Activated CD4-positive, alpha-beta T cell treated with anti-CD3 and anti-CD28 coated beads for 48 hours (primary cell): ENCODE results near the gene ACACA.
"Not testable (repeated sequence)": the region's sequence is repeated elsewhere in the genome, so short reads cannot be mapped to it uniquely, and the experiment has no call there.

Experiments
- DNase-seq: peaks from one replicate; pipeline ENCODE4 v3.0.0-alpha.2; 2020

Gene ACACA

DNA sequence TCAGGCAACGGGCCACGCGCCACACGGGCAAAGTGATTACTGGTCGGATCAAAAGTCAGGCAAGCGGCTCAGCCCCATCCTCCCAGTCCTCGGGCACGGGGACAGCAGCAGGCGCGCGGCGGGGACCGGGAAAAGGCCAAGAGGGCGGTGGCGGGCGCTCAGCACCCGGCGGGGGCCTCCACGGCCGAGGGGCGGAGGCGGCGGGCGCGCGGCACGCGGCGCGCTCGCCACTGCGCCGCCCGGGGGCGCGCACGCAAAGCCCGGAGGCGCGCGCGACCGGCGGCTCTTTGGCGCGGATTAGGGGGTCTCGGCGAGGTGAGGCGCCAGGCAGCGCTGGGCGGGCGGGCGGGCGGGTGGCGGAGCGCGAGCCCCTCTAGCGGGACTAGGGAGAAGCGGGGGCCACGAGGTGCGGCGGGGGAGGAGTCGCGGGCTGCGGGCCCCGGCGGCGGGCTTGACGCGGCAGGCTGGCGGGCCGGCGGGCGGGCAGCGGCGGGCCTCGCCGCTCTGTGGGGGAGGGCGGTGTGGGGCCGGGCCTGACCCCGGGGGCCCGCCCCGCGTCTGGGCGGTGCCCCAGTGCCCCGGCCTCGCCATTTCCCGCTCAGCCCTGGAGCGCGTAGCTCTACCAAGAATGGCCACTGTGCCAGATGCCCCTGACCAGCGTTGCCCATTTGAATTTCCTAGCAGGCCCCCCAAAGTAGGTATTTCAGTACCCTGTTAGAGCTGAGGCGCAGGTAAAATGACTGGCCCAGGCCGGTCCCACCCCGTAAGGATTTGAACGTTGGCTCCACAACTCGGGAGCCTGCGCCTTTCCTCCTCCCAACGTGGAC, at the start of gene ACACA, which contains the start of gene TADA2A:
Gene ACACA (minus strand): TSS at position 202 of the 827 bp plus-strand sequence. CDS start 537 bp downstream, outside the sequence.
Gene TADA2A (plus strand): TSS at position 252 of the 827 bp plus-strand sequence. CDS start 4,480 bp downstream, outside the sequence.
- peak; percentile 85 for DNase-seq

DNA sequence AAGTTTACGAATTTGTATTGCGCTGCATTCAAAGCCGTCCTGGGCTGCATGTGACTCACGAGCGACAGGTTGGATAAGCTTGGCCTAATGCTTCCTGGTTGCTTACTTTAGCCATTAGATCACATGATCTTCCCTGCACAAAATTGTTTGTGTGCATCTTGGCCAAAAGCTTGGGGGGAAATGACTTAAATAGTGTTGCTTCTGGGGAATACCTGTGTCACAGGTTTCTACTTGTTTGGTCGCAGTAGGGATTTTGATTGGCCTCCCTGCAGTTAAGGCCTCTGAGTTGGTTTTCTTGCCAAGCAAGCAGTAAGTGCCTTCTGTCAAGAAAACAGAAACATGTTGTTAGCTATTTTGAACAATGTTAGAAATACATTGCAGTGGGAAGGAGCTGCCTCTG, 43.5 kb upstream of the ACACA start:
- DNase-seq: no peak

DNA sequence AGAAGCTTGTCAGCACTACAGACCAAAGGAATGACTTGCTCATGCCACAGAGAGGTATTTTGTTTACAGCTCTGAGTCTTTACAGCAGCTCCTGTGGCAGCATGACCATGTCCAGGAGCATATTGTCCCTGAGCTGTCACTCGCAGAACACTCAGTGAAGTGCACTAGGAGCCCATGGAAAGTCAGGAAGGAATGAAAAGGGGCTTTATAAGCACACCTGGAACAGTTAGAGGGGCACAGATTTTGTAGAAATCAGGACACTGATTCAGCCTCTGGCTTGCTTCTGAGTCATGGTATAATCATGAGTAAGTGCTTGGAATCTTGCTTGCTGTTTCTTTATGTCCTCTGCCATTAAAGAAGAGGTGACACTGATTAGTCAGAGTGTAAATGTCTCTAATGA, 41.0 kb upstream of the ACACA start:
- no peak for DNase-seq

DNA sequence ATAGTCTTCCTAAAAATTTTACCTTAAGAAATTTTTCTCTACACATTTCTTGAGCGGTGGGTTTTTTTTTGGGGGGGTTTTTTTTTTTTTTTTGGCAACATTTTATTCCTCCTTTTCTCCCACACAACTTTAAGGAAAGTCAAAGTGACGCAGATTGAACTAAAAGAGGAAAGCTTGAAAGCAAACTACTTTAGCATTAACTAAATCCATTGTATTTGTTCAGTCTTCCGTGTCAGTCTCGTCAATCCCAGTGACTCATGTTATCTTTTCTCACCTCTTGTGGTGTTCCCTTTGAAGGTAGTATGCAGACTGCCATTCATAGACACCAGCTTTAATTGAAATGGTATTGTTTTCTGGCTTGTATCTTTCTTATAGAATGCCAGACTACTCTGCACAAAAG, 39.4 kb upstream of the ACACA start:
- no peak for DNase-seq

DNA sequence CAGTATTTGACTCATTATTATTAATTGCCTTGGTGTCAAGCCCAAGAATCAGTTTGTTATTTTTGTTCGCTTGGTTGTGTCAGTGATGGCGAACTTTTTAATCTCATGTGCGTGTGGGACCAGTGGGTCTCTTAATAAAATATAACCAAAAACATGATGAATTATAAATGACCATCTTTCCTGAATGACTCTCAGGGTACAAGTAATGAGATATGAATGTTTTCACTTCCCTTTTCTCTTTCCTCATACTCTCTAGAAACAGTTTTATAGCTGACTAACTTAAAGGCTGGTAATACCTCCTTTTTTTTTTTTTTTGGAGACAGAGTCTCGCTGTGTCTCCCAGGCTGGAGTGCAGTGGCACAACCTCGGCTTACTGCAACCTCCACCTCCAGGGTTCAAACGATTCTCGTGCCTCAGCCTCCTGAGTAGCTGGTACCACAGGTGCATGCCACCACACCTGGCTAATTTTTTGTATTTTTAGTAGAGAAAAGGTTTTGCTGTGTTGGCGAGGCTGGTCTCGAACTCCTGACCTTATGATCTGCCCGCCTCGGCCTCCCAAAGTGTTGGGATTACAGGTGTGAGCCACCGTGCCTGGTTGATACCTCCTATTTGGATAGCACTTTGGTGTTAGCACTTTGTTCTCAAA, 34.9 kb upstream of the ACACA start:
- DNase-seq: not testable (repeated sequence)

DNA sequence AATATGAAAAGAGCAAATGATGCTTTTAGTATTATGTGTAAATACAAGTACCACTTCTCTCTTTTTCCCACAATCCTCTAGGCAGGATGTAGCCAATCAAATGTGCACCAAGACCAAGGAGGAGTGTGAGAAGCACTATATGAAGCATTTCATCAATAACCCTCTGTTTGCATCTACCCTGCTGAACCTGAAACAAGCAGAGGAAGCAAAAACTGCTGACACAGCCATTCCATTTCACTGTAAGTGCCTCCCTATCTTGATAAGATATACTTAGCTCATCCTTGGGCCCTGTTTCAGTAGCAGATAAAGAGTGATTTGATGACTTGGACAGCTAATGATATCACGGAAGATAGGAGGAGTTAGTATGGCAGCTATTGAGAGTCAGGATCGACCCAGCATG, 33.8 kb upstream of the ACACA start:
- DNase-seq: no peak

DNA sequence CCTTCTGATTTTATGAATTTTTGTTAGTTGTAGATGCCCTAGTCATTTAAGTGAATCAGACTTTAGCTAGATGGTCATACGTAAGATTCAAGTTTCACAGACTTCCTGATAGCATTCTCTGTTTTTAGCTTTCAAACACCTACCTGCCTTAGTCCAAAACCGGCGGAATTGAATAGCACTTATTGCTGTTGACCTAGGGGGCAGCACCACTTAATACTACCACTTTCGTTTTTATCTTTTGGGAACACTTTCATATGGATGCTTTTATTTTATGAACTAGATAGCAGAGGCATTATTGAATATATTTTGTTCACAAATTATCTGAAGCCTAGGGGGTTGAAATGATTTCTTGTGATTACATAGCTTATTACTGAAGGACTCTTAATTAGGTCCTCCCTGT, 31.5 kb upstream of the ACACA start:
- no peak for DNase-seq

DNA sequence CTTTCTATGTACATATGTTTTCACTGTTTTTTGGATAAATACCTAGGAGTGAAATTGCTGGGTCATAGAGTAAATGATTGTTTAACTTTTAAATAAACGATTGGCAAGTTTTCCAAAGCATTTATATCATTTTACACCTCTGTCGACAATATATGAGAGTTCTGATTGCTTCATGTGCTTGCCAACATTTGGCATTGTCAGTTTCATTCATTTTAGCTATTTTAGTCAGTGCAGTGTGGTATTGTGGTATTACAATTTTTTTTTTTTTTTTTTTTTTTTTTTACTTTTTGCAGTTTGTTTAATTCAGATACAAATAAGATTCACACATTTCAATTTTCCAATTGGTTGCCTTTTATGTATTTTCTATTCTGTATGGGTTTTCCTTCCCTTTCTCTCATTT, 26.0 kb upstream of the ACACA start:
- no peak for DNase-seq

DNA sequence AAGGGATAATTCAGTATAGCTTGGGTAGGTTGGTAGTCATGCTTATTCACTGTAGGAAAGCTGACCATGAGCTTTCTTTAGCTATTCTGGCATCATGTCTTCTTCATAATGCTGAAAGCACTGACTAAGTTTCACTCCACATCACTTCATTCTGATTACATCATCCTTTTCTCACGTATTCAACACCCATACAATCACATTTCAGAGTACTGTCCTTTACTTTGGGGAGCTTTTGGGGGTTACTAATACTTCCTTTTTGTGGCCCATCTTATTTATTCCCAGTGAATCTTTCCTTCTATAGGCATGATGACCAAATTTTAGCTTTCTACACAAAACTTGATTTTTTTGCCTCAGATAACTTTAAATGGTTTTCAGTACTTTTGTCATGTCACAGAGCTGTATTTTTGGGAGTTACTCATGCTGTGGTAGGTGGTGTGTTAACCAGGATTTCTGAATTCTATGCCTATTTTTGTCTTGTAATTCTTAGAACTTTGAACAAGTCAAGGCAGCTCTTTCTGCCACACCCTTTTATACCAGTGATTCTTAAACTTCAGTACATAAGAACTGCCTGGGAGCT, 23.5 kb upstream of the ACACA start:
- no peak for DNase-seq

DNA sequence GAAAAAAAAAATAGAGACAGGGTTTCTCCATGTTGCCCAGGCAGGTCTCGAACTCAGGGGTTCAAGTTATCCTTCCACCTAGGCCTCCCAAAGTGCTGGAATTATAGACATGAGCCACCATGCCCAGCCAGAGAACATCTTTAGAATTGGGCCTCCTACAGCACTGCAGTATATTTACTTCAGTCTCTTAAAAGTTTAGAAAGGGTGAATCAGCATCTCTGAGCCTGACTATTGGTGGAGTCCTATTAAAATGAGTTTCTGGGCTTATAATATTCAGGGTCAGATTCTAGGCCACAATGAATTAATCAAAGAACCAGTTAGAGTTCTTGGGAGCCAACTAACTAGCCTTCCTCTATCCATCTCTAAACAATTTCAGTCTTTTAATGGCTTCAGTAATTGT, 22.8 kb upstream of the ACACA start:
- no peak for DNase-seq

DNA sequence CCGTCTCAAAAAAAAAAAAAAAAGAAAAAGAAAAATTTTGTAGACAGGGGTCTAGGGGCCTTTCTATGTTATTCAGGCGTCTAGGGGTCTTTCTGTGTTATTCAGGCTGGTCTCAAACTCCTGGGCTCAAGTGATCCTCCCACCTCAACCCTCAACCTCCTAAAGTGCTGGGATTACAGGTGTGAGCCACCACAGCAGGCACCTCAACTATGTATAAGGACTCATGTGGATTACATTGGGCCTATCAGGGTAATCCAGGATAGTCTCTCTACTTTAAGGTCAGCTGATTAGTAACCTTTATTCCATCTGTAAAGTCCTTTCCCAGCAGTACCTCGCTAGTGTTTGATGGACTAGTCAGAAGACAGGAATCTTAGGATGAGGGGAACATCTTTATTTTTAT, 22.4 kb upstream of the ACACA start:
- DNase-seq: no peak

DNA sequence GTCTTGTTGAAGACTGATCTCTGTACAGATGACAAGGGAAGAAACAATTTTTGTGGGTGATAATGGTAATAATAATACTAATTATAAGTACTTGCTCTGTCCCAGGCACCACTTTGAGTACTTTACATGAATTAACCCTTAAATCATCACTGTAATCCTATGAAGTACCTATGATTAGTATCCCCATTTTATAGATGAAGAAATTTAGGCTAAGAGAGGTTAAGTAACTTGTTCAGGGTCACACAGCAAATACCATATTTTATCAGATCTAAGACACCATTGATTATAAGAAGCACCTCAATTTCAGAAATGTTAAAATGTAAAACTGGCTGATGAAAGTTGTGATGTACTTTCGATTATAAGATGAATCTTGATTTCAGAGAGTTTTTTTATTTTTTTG, 18.6 kb upstream of the ACACA start:
- DNase-seq: no peak

DNA sequence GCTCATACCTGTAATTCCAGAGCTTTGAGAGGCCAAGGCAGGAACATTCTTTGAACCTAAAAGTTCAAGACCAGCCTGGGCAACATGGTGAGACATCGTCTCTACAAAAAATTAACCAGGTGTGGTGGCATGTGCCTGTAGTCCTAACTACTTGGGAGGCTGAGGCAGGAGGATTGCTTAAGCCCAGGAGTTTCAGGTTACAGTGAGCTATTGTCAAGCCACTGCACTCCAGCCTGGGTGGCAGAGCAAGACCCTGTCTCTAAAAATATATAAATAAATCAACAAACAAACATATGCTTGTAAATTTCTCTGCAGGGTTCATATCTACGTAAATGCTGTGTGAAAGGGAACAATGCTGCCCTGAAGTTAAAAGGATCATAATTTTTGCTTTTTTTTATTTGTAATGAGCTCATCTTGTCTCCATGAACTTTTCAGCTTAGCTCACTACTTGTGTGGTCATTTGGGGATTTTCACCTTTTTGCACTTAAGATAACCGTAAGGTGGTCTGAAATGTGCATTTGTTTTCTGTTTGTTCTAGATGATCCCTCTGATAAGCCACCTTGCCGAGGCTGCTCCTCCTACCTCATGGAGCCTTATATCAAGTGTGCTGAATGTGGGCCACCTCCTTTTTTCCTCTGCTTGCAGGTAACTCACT, 16.5 kb upstream of the ACACA start:
- no peak for DNase-seq

DNA sequence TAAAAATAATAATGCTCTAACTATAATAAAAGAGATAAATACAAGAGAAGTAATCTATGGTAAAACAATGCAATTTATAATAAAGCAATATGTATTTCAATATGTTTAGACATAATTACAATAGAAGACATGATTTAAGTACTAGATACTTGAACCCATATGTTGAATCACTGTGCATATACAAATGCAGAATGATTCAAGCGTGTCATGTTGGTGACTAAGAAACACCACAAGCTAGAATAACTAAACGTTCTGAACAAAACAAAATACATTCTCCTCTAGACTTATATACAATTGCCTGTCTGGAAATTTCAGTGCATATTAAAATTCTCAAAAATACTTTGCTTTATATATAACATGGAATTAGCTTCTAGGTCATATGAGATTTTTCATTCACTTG, 11.2 kb upstream of the ACACA start:
- no peak for DNase-seq

DNA sequence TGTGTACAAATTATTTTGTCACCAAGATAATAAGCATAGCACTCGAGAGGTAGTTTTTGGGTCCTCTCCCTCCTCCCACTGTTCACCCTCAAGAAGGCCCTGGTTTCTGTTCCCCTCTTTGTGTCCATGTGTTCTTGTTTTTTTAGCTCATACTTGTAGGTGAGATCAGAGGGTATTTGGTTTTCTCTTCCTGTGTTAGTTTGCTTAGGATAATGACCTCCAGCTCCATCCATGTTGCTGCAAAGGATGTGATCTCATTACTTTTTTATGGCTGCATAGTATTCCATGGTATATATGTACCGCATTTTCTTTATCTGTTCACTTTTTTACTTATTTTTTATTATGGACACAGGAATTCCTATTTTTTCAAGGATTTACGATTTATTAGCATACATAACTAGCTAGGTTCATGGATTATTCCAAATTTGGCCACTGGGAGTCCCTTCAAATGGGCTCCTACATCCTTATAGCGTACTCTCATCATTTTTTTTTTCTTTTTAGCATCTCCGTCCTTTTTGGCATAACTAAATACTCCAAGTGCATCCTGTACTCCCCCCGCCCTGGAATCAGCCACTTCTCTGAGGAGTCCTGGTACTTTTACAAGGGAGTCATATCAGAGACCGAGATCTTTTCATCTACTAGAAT, 7.4 kb upstream of the ACACA start:
- no peak for DNase-seq

DNA sequence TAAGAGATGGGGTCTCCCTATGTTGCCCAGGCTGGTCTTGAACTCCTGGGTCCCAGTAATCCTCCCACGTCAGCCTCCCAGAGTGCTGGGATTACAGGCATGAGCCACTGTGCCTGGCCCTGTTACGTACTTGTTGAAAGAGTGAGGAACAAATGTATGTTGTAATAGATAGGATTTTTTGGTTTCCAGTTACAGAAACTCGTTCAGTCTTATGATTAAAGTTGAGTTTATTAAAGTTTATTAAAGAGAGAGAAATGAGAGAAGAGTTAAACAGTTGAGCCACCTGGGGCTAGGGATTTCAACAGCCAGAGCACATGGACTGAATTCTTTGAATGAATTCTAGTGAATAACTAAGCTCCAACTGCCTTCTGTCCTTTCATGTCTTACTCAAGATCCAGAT, 3.7 kb upstream of the ACACA start:
- no peak for DNase-seq

DNA sequence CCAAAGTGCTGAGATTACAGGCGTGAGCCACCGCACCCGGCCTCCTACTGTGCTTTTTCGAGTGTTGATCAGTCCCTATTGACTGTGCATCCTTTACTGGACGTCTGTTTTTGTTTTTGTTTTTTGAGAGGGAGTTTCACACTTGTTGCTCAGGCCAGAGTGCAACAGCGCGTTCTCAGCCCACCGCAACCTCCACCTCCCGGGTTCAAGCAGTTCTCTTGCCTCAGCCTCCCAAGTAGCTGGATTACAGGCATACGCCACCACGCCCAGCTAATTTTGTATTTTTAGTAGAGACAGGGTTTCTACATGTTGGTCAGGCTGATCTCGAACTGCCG, 1.5 kb upstream of the ACACA start:
- DNase-seq: not testable (repeated sequence)

DNA sequence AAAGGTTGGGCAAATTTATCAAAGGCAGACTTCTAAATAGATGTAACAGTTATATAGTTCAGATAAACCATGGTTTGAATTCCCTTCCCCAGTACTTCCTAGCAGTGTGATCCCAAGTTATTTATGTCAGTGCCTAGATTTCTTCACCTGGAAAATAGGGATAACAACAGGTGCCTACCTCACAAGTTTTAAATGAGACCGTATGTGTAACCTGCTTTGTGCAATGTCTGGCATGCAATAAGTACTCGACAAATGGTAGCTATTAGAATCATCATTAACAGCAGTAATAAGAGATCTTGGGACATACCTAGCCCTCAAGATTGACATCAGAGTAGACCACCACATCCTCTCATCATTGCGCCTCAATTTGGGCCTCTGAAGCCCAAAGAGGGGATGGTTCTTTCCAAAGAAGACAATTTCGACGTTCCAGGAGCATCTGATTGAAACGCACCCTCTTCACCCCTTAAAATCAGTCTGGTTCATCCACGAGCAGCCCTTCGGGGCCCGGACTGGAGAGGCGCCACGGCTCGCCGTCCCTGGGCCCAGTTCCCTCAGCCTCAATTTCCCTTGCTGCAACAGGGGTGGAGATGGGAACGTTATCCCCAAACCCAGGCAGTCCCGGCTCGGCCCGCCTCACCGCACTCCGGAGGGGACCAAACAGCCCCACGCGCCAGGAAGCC, 541 bp downstream of the ACACA start:
- DNase-seq: no peak

DNA sequence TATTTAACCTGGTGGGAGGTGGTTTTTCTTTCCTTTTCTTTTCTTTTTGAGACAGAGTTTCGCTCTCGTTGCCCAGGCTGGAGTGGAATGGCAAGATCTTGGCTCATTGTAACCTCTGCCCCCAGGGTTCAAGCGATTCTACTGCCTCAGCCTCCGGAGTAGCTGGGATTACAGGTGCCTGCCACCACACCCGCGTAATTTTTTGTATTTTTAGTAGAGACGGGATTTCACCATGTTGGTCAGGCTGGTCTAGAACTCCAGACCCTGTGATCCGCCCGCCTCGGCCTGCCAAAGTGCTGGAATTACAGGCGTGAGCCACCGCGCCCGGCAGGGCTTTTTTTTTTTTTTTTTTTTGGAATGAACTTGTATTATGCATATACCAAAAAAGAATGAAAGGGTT, 1.1 kb downstream of the ACACA start:
- DNase-seq: not testable (repeated sequence)

DNA sequence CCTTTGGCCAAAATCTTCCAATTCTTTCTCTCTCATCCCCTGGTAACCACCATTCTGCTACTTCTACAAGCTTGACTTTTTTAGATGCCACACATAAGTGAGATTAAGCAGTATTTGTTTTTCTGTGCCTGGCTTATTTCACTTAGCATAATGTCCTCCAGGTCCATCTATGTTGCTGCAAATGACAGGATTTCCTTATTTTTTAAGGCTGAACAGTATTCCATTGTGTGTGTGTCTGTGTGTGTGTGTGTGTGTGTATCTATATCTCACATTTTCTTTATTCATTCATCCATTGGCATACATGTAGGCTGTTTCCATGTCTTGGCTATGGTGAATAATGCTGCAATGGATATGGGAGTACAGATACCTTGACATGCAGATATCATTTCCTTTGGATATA, 6.1 kb downstream of the ACACA start:
- no peak for DNase-seq

DNA sequence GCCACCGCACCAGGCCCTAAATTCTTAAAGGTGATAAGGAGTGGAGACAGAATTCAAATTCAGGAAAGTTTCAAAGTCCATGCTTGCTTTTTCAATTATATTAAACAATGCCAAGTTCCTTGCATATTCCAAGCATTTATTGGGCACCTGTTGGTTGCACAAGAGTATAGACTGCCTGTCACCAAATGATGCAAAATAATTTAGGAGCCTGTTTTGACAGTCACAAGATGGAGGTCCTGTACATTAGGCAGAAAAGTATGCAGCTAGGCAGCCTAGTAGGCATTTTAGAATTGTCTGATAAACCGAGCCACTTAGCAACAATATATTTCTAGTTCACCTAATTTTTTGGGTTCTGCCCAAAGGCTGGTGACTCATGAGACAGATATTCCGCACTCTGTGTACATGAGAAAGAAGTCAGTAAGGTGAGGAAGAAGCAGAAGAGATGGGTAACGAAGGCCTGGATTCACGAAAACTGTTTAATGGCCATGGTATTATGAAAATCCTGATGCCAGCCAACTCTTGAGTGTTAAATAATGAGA, 7.3 kb downstream of the ACACA start:
- no peak for DNase-seq

DNA sequence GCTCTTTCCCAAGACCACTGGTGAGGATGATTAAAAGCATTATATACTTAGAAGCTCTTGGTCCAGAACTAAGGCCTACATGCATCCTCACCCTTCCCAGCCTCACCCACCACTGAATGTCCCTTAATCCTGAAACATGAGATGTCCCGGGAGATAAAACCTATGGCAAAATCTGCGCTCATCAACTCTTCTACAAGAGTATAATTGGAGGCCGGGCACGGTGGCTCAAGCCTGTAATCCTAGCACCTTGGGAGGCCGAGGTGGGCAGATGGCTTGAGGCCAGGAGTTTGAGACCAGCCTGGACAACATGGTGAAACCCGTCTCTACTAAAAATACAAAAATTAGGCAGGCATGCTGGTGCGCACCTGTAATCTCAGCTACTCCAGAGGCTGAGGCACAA, 13.3 kb downstream of the ACACA start:
- DNase-seq: no peak
